AG04450 (cell line): ENCODE data around the gene CUL1. TPM values are rescaled to one million over a fixed set of nuclear protein-coding genes. Genes with fewer than 3 reads are reported as not detected.

Experiments used
- CTCF ChIA-PET: fragments of 300-600, 350-600 bp; formaldehyde crosslinking; extraction: SDS; loops from one replicate; lab custom pipeline; 2022; ENCODE audit warnings: antibody characterized with exemption, inconsistent platforms; lab: Charles Lee
- POLR2A ChIA-PET: fragments of 350-600 bp; formaldehyde crosslinking; extraction: SDS; loops from one replicate; lab custom pipeline; 2021; ENCODE audit warnings: antibody characterized with exemption, inconsistent platforms; lab: Yijun Ruan, JAX
- DNase-seq: peaks from one replicate; pipeline ENCODE4 v3.0.0-alpha.2; 2011; ENCODE audit warnings: low read depth, low spot score
- H3K27ac ChIP-seq: one replicate; pipeline ENCODE4 v1.5.1; 2012; ENCODE audit warnings: low read depth, low read length, control low read depth
- H3K27me3 ChIP-seq: one replicate; pipeline ENCODE4 v1.6.0; 2012; ENCODE audit warnings: low read length; ENCODE audit not compliant: control insufficient read depth, insufficient read depth
- H3K4me3 ChIP-seq: 2 replicates; pipeline ENCODE4 v1.5.1; 2011; ENCODE audit warnings: mild to moderate bottlenecking, low read depth, low read length, control low read depth
- H3K9me3 ChIP-seq: 2 replicates; pipeline ENCODE4 v1.5.1; 2012; ENCODE audit warnings: low read length; ENCODE audit not compliant: control insufficient read depth, insufficient read depth
- CTCF ChIP-seq: IDR thresholded peaks from 2 replicates; pipeline ENCODE4 v1.5.1; 2011; ENCODE audit warnings: low read depth, low read length, control low read depth, inconsistent platforms
- polyA plus RNA-seq: library from polyadenylated mRNA; depleted of rRNA; stranded (reverse); fragments of >200 nt; gene quantifications from 2 replicates; pipeline ENCODE4 v1.2.3, GENCODE V29; 2011

Gene CUL1
- polyA plus RNA-seq, 1 experiment: 56.8 TPM

- CTCF ChIA-PET: interaction anchor here (0.8 to 3.2 kb wide), 4 partner anchors 20 to 293 kb away, joined by 3 to 21 read pairs (median 6); no protein-coding TSS in a partner anchor
- no peak for DNase-seq
- POLR2A ChIA-PET: interaction anchor here (0.7 kb wide), 1 partner anchor 74 kb away, joined by 3 read pairs; the partner anchor contains the start of gene CUL1
- no peaks in the 10 kb centered on the region for H3K27me3 ChIP-seq
- TF ChIP-seq CTCF: no peak
- H3K9me3 ChIP-seq: no peaks in the 10 kb centered on the region
- H3K4me3 ChIP-seq: no peak overlapping the region
- H3K27ac ChIP-seq: peak overlapping the region; percentile 33
These were observed 74.6 kb downstream of the CUL1 start for GRCh38 chr7:148773334-148773733.

- DNase-seq: no peak
- no peak for TF ChIP-seq CTCF
- no peaks in the 10 kb centered on the region for H3K9me3 ChIP-seq
- H3K4me3 ChIP-seq: no peak overlapping the region
- H3K27ac ChIP-seq: no peak overlapping the region
- H3K27me3 ChIP-seq: no peaks in the 10 kb centered on the region
- CTCF ChIA-PET: interaction anchor here (0.5 to 3.2 kb wide), 3 partner anchors 100 to 199 kb away, joined by 3 to 21 read pairs (median 8); no protein-coding TSS in a partner anchor
- POLR2A ChIA-PET: interaction anchor here (0.6 kb wide), 1 partner anchor 109 kb away, joined by 6 read pairs; no protein-coding TSS in a partner anchor
These were observed 75.8 kb downstream of the CUL1 start for GRCh38 chr7:148774471-148774870.

GRCh38 chr7:148782757-148783456, 84.2 kb downstream of the CUL1 start:
- Histone ChIP-seq H3K27ac (no peak overlapping the region), H3K9me3 (peaks cover 4% of the 10 kb centered on the region; the same call in 1 of the 2 replicates), H3K27me3 (no peaks in the 10 kb centered on the region), H3K4me3 (no peak overlapping the region)
- ChIA-PET POLR2A (no interaction called here), CTCF (interaction anchor here (0.6 to 1.2 kb wide), 2 partner anchors 10 to 344 kb away, joined by 3 read pairs; partner anchors contain the start of gene ZNF425)
- no peak for DNase-seq
- TF ChIP-seq CTCF: no peak

- H3K27ac ChIP-seq: no peak overlapping the region
- no peak for TF ChIP-seq CTCF
- no peak overlapping the region for H3K4me3 ChIP-seq
- no peak for DNase-seq
- no peaks in the 10 kb centered on the region for H3K27me3 ChIP-seq
- CTCF ChIA-PET: interaction anchor here (0.7 to 1.2 kb wide), 4 partner anchors 9 to 209 kb away, joined by 3 read pairs; no protein-coding TSS in a partner anchor
- peaks cover 4% of the 10 kb centered on the region; the same call in 1 of the 2 replicates for H3K9me3 ChIP-seq
- POLR2A ChIA-PET: no interaction called here
These were observed 85.3 kb downstream of the CUL1 start for GRCh38 chr7:148783801-148784527.
